Measurements from ENCODE around the gene EXOC3L2.

The EXOC3L2 gene

DNA sequence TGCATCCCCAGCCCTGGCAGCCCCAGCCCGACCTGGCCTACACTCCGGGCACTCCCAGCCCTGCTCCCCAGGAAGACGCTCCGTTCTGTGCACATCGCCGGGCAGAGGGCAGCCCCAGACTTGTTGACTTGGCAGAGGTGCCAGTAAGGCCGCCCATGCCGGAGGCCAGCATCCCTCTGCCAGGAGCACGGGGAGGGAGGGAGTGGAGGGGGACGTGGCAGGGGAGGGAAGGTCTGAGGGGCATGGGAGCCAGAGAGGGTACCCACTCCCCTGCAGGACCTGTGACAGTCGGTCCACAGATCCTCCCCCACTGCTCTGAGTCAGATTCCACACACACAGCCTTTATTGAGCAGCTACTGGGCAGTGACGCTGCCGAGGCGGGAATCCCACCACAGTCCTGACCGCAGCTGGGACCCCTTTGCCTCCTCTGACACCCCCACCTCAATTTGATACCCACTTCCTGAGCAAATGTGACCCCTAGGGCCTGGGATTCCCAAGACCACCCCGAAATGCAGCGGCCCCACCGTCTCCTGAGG is 82.5 kb downstream of the EXOC3L2 start:
- no peak for TF ChIP-seq GATA1 (IDR thresholded peaks at IDR 0.05; ENCODE audit: low read depth, low read length)
- no peak for TF ChIP-seq POLR2A (IDR thresholded peaks at IDR 0.05; ENCODE audit: low read length)
- no peak for DNase-seq
